D341Med (cell line): ENCODE data around the gene R3HCC1L.

Source experiments
- DNase-seq: peaks from one replicate; pipeline ENCODE4 v3.0.0; 2012; ENCODE audit warnings: low spot score

The R3HCC1L gene

GRCh38 chr10:98231417-98231816, 97.0 kb downstream of the R3HCC1L start:
- DNase-seq = no peak

GRCh38 chr10:98235846-98236245, 101.4 kb downstream of the R3HCC1L start:
- no peak for DNase-seq

- no peak for DNase-seq
These were observed 102.4 kb downstream of the R3HCC1L start for GRCh38 chr10:98236862-98237261.

DNA sequence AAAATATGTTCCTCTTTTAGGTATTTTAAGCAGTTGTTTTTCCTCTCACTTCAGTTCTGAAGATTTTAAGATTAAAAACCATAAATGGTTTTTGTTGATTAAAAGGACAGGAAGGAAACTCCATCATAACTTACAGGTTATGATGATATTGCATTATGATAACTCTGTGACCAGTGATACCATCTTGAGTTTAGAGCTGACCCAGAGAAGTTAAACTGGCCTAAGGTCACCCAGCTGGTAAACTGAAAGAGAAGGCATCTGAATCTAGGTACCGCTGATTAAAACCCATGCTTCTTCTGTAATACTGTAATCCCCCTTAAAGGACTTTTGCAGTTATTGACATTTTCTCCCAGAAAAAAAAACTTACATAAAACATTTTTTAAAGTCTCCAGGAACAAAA, 103.9 kb downstream of the R3HCC1L start:
- DNase-seq = no peak

GRCh38 chr10:98240524-98240923, 106.1 kb downstream of the R3HCC1L start:
- no peak for DNase-seq

DNA sequence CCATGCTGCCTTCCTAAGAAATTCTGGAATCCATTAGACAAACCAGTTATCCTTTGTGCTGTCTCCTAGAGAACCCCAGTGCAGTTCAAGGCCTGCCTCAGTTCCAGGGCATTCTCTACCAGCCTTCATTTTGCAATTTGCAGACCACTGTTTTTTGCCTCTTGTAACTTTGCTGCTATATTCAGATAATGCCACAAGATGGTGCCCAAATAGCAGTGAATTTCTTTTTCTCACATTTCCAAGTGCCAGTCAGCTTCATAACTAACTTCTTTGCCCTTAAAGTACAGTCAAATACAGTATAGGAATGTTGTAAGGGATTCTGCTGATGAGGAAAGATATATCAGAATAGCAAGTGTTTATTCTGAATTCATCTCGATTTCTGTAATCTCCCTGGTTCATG, 108.4 kb downstream of the R3HCC1L start:
- no peak for DNase-seq

DNA sequence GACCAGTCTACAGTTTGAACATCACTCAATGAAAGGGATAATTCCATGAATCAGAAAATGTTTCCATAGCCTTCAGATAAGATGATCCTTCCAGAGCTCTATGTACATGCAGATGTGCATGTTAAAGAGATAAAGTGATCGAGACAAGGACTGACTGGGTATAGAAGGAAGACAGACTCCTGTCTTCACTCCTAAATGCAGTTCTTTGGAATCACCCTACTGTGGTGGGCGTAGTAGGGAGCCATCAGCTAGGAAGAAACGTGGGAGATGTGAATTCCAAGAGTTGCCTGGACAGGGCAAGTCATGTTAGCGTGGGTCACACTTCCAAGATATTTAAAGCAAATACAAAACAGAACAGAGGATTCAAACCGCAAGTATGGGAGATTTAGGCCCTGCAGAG, 109.7 kb downstream of the R3HCC1L start:
- DNase-seq = no peak

DNA sequence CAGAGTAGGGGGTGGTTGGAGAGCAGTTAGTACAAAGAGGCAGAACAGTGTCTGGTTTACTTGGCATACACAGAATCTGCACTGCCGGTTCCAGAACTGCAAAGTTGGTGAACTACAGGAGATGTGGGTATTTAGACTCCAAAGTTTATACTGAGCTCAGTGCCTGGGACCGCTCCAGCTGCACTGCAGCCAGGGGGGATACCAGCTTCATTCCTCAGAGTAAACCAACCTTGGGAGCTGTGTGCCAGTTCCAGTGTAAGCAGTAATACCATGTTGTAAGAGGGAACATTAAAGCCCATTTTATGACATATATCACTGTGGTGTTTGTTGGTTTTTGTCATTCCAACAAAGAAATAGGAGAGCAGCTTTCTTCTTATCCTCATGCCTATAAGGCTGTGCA, 110.1 kb downstream of the R3HCC1L start:
- no peak for DNase-seq

GRCh38 chr10:98246911-98247805, 112.7 kb downstream of the R3HCC1L start:
- DNase-seq = no peak

- no peak for DNase-seq
These were observed 113.6 kb downstream of the R3HCC1L start for GRCh38 chr10:98248018-98248417.

DNA sequence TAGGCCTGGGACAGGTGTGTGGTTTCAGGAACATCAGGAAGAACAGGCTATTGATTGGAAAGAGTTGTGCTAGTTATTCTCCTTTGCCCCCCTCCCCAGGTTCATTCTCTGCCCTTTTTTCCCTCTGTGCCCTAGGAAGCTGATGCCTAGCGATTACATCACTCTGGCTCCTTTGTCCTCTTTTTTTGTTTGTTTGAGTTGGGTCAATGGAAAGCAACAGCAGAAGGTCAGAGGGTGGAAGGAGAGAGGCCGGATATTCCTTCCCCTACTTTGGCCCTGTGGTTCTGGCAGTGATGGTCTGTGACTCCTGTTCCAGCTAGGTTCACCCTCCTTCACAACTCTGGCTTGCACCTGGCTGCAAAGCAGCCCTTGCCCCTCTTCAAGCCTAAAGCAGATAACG, 114.7 kb downstream of the R3HCC1L start:
- no peak for DNase-seq

- DNase-seq = no peak
These were observed 116.9 kb downstream of the R3HCC1L start for GRCh38 chr10:98251399-98251798.

GRCh38 chr10:98252464-98252863, 118.0 kb downstream of the R3HCC1L start:
- no peak for DNase-seq

DNA sequence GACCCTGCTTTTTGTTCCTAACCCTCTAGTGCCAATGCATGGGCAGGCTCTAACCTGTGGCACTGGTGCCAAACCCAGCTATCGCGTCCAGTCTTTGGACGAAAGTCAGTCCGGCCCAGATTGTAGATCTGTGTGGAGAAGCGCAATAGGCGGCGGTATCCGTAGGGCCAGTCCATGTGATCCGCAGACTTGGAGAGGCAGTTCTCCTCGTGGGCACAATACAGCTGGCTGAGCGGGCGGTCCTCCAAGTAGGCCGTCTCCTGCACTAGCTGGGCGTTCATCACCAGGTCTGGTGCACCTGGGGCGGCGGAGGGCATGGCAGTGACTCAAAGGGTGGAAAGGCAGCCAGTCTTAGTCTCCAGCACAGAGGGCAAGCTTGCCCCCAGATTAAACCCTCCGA, 119.0 kb downstream of the R3HCC1L start:
- DNase-seq = no peak

- no peak for DNase-seq
These were observed 119.9 kb downstream of the R3HCC1L start for GRCh38 chr10:98254234-98254974.

GRCh38 chr10:98255146-98255877, 120.9 kb downstream of the R3HCC1L start:
- DNase-seq = no peak

DNA sequence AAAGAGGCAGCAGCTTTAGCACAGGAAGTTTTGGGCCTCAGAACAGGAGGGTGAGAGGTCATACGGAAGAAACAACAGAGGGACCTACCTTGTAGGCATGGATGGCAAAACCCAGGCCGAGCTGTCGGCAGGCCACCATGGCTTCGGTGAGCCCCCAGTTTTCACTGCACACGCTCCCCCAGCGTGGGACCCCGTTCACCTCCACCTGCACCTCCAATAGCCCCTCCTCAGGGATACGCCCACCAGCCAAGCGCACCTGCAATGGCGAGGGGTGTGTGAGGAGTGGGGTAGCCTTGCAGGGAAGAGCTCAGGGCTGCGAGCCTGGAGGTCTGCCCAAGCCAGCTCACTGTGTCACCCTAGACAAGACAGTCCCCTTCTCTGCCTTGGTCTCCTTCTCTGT, 122.2 kb downstream of the R3HCC1L start:
- DNase-seq = no peak

GRCh38 chr10:98257198-98257597, 122.7 kb downstream of the R3HCC1L start:
- no peak for DNase-seq

DNA sequence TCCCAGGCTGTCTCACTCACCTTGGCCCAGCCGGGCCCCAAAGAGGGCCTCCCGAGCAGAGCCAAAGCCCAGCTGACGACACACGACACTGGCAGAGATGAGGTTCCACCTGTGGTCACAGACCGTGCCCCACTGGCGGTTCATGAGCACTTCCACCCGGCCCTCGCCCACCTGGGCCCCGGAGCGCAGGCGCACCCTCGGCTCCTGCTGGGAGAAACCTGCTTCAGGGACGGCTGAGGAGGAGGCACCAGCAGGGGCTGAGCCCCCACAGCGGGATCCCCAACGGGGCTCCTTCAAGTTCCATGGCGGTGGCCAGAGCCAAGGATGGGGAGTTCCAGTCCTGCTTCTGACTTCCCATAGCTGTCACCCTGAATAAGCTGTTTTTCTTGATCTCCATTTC, 123.5 kb downstream of the R3HCC1L start:
- DNase-seq = no peak

- no peak for DNase-seq
These were observed 124.4 kb downstream of the R3HCC1L start for GRCh38 chr10:98258683-98259454.

GRCh38 chr10:98259606-98260315, 125.3 kb downstream of the R3HCC1L start:
- DNase-seq = no peak
